Mesothelial cell of epicardium (in vitro differentiated cells): Measurements from ENCODE around the gene CECR2. TPM values are rescaled to one million over a fixed set of nuclear protein-coding genes. Genes with fewer than 3 reads are reported as not detected.
A peak's percentile ranks its signal among the peaks of the same experiment; 100 is the strongest.

Experiments
- DNase-seq, 2 experiments: peaks; one replicate each; pipeline ENCODE4 v3.0.0; 2021; ENCODE audit warnings: low spot score in 2 of 2; ENCODE audit not compliant: unreplicated experiment in 2 of 2
- H3K27ac Mint-ChIP-seq: 2 replicates; pipeline ENCODE4 v1.8.0; 2021; ENCODE audit warnings: mixed read lengths
- H3K27me3 Mint-ChIP-seq: 2 replicates; pipeline ENCODE4 v1.8.0; 2021; ENCODE audit warnings: low read depth, mixed read lengths
- H3K36me3 Mint-ChIP-seq: 2 replicates; pipeline ENCODE4 v1.8.0; 2021; ENCODE audit warnings: mixed read lengths
- H3K4me1 Mint-ChIP-seq: 2 replicates; pipeline ENCODE4 v1.8.0; 2021; ENCODE audit warnings: mixed read lengths
- H3K4me3 Mint-ChIP-seq: 2 replicates; pipeline ENCODE4 v1.8.0; 2021; ENCODE audit warnings: mild to moderate bottlenecking, moderate library complexity, mixed read lengths
- H3K9me3 Mint-ChIP-seq: 2 replicates; pipeline ENCODE4 v1.8.0; 2021; ENCODE audit warnings: mixed read lengths
- CTCF ChIP-seq: fragments of 200-600 bp; sonication (generic); IDR thresholded peaks from one replicate; pipeline ENCODE4 v1.5.0; 2021; ENCODE audit warnings: antibody characterized with exemption; ENCODE audit not compliant: unreplicated experiment
- total RNA-seq: library from RNA; stranded (reverse); gene quantifications from 3 replicates; pipeline ENCODE4 v1.2.1, GENCODE V29; 2021

The CECR2 gene
- total RNA-seq, 1 donor from 2014 or later = 15.0 TPM

- no peak for TF ChIP-seq CTCF
- Mint-ChIP-seq H3K27ac (no peak overlapping the region), H3K4me3 (no peak overlapping the region)
Observed at GRCh38 chr22:17390087-17390486, 20.8 kb downstream of the CECR2 start.

GRCh38 chr22:17396516-17396915 lies 27.3 kb downstream of the CECR2 start:
- peaks cover 12% of the 10 kb centered on the region for H3K4me1 Mint-ChIP-seq
- H3K27me3 Mint-ChIP-seq = no peaks in the 10 kb centered on the region
- no peaks in the 10 kb centered on the region for H3K36me3 Mint-ChIP-seq
- no peak for DNase-seq
- H3K4me3 Mint-ChIP-seq = no peak overlapping the region
- no peak for TF ChIP-seq CTCF
- H3K9me3 Mint-ChIP-seq = no peaks in the 10 kb centered on the region
- H3K27ac Mint-ChIP-seq = peak overlapping the region; percentile 10

More at GRCh38 chr22:17390087-17390486, 20.8 kb downstream of the CECR2 start:
- no peak for DNase-seq
- Mint-ChIP-seq H3K36me3 (no peaks in the 10 kb centered on the region), H3K27me3 (no peaks in the 10 kb centered on the region), H3K4me1 (peaks cover 8% of the 10 kb centered on the region), H3K9me3 (no peaks in the 10 kb centered on the region)

- TF ChIP-seq CTCF = no peak
- no peak overlapping the region for H3K27ac Mint-ChIP-seq
Observed at GRCh38 chr22:17397756-17398547, 28.7 kb downstream of the CECR2 start.

GRCh38 chr22:17400305-17400704 lies 31.0 kb downstream of the CECR2 start:
- Mint-ChIP-seq H3K4me3 (no peak overlapping the region), H3K27me3 (no peaks in the 10 kb centered on the region), H3K36me3 (no peaks in the 10 kb centered on the region), H3K9me3 (no peaks in the 10 kb centered on the region), H3K4me1 (peaks cover 16% of the 10 kb centered on the region), H3K27ac (peak overlapping the region; percentile 15)
- no peak for TF ChIP-seq CTCF
- DNase-seq = no peak

More at GRCh38 chr22:17397756-17398547, 28.7 kb downstream of the CECR2 start:
- Mint-ChIP-seq H3K27me3 (no peaks in the 10 kb centered on the region), H3K36me3 (no peaks in the 10 kb centered on the region), H3K4me3 (no peak overlapping the region), H3K4me1 (peaks cover 12% of the 10 kb centered on the region), H3K9me3 (no peaks in the 10 kb centered on the region)
- DNase-seq = no peak

- peaks cover 16% of the 10 kb centered on the region for H3K4me1 Mint-ChIP-seq
- no peaks in the 10 kb centered on the region for H3K27me3 Mint-ChIP-seq
- H3K36me3 Mint-ChIP-seq = no peaks in the 10 kb centered on the region
- H3K4me3 Mint-ChIP-seq = no peak overlapping the region
- H3K9me3 Mint-ChIP-seq = no peaks in the 10 kb centered on the region
- DNase-seq = no peak
- no peak for TF ChIP-seq CTCF
- no peak overlapping the region for H3K27ac Mint-ChIP-seq
Observed at GRCh38 chr22:17401728-17402127, 32.5 kb downstream of the CECR2 start.
